Skeletal muscle tissue (tissue), 4 donors: ENCODE results near the gene MYBPC1. TPM values are rescaled to one million over a fixed set of nuclear protein-coding genes. Genes with fewer than 3 reads are reported as not detected.
"Not testable (repeated sequence)": the region's sequence is repeated elsewhere in the genome, so short reads cannot be mapped to it uniquely, and the experiment has no call there.

Experiments
- H3K27ac ChIP-seq: one replicate; pipeline ENCODE4 v1.7.0; 2013; ENCODE audit warnings: mild to moderate bottlenecking, low read depth, low read length, inconsistent platforms
- H3K27me3 ChIP-seq, 3 donors: one replicate each; pipeline ENCODE4 v1.7.0; 2013; ENCODE audit warnings: low read length in 3 of 3; ENCODE audit not compliant: control insufficient read depth in 3 of 3, insufficient read depth in 3 of 3
- H3K36me3 ChIP-seq, 3 donors: one replicate each; pipeline ENCODE4 v1.7.0; 2013; ENCODE audit warnings: low read length in 3 of 3; ENCODE audit not compliant: control insufficient read depth in 3 of 3, insufficient read depth in 3 of 3
- H3K4me1 ChIP-seq, 3 donors: one replicate each; pipeline ENCODE4 v1.7.0; 2013; ENCODE audit warnings: low read length in 3 of 3, mild to moderate bottlenecking in 3 of 3; ENCODE audit not compliant: control insufficient read depth in 3 of 3, insufficient read depth in 3 of 3
- H3K4me3 ChIP-seq, 3 donors: one replicate each; pipeline ENCODE4 v1.7.0; 2013; ENCODE audit warnings: low read length in 3 of 3
- H3K9ac ChIP-seq, 3 donors: one replicate each; pipeline ENCODE4 v1.7.0; 2013; ENCODE audit warnings: low read length in 3 of 3, mild to moderate bottlenecking in 3 of 3, moderate library complexity in 2 of 3, low read depth in 1 of 3
- H3K9me3 ChIP-seq, 3 donors: one replicate each; pipeline ENCODE4 v1.7.0; 2013; ENCODE audit warnings: low read length in 3 of 3; ENCODE audit not compliant: control insufficient read depth in 3 of 3
- total RNA-seq: library from RNA; depleted of rRNA; stranded (reverse); fragments of >200 nt; gene quantifications from one replicate; pipeline ENCODE4 v1.2.3, GENCODE V29; 2014
- donor health status: Osteomylitis.

MYBPC1 gene
- total RNA-seq, result 2,201 TPM

- H3K4me3 ChIP-seq, result peak within 1 kb of the TSS; percentile 64 to 88 (median 77)
- peak within 1 kb of the TSS; percentile 95 for H3K27ac ChIP-seq
These were observed at the start of gene MYBPC1 for GRCh38 chr12:101594700-101595099. Gene MYBPC1 (plus strand): TSS chr12:101594971. CDS start chr12:101595071, 100 bp downstream.

GRCh38 chr12:101551362-101552114 lies 43.2 kb upstream of the MYBPC1 start:
- H3K4me1 ChIP-seq, result peaks cover 13 to 27% (median 25%) of the 10 kb centered on the region in 3 donors
- peak overlapping the region in 1 of 3 donors; percentile 15 for H3K4me3 ChIP-seq
- H3K9me3 ChIP-seq, result no peaks in the 10 kb centered on the region
- peak overlapping the region; percentile 85 for H3K27ac ChIP-seq
- H3K27me3 ChIP-seq, result no peaks in the 10 kb centered on the region
- peak overlapping the region; percentile 14 to 73 (median 52) for H3K9ac ChIP-seq
- no peaks in the 10 kb centered on the region for H3K36me3 ChIP-seq

More at GRCh38 chr12:101594700-101595099, at the start of gene MYBPC1:
- peaks cover 2 to 8% (median 6%) of the 10 kb centered on the region in 3 donors for H3K4me1 ChIP-seq
- no peaks in the 10 kb centered on the region for H3K9me3 ChIP-seq
- no peaks in the 10 kb centered on the region for H3K27me3 ChIP-seq
- H3K36me3 ChIP-seq, result peaks cover 5 to 19% (median 13%) of the 10 kb centered on the region in 3 donors
- peak within 1 kb of the TSS; percentile 77 to 94 (median 83) for H3K9ac ChIP-seq

GRCh38 chr12:101552277-101552676 lies 42.5 kb upstream of the MYBPC1 start:
- H3K4me3 ChIP-seq, result no peak overlapping the region
- no peaks in the 10 kb centered on the region for H3K27me3 ChIP-seq
- H3K9ac ChIP-seq, result peak overlapping the region; percentile 14 to 73 (median 57)
- H3K9me3 ChIP-seq, result no peaks in the 10 kb centered on the region
- H3K4me1 ChIP-seq, result peaks cover 13 to 27% (median 25%) of the 10 kb centered on the region in 3 donors
- H3K36me3 ChIP-seq, result no peaks in the 10 kb centered on the region
- peak overlapping the region; percentile 85 for H3K27ac ChIP-seq

GRCh38 chr12:101557094-101557493 lies 37.7 kb upstream of the MYBPC1 start:
- no peak overlapping the region for H3K27ac ChIP-seq
- H3K4me3 ChIP-seq, result no peak overlapping the region

GRCh38 chr12:101558726-101559125 lies 36.0 kb upstream of the MYBPC1 start:
- not testable (repeated sequence) for H3K27me3 ChIP-seq, H3K9ac ChIP-seq, H3K27ac ChIP-seq, H3K4me3 ChIP-seq, H3K9me3 ChIP-seq, H3K36me3 ChIP-seq
- peaks cover 5 to 20% (median 11%) of the 10 kb centered on the region in 3 donors for H3K4me1 ChIP-seq

More at GRCh38 chr12:101557094-101557493, 37.7 kb upstream of the MYBPC1 start:
- Histone ChIP-seq H3K27me3 (no peaks in the 10 kb centered on the region), H3K4me1 (peaks cover 12 to 20% (median 17%) of the 10 kb centered on the region in 3 donors), H3K36me3 (no peaks in the 10 kb centered on the region), H3K9me3 (no peaks in the 10 kb centered on the region), H3K9ac (no peak overlapping the region)

GRCh38 chr12:101563212-101563611 lies 31.6 kb upstream of the MYBPC1 start:
- Histone ChIP-seq H3K27ac (peak overlapping the region; percentile 78), H3K4me3 (no peak overlapping the region), H3K9me3 (no peaks in the 10 kb centered on the region), H3K9ac (no peak overlapping the region), H3K27me3 (no peaks in the 10 kb centered on the region), H3K36me3 (no peaks in the 10 kb centered on the region), H3K4me1 (peaks cover 5 to 20% (median 11%) of the 10 kb centered on the region in 3 donors)

GRCh38 chr12:101564912-101565311 lies 29.9 kb upstream of the MYBPC1 start:
- Histone ChIP-seq H3K27ac (no peak overlapping the region), H3K9ac (no peak overlapping the region), H3K9me3 (no peaks in the 10 kb centered on the region), H3K27me3 (no peaks in the 10 kb centered on the region), H3K4me3 (no peak overlapping the region), H3K36me3 (no peaks in the 10 kb centered on the region), H3K4me1 (peaks cover 5 to 20% (median 11%) of the 10 kb centered on the region in 3 donors)

- Histone ChIP-seq H3K27me3 (no peaks in the 10 kb centered on the region), H3K27ac (peak overlapping the region; percentile 89), H3K9ac (no peak overlapping the region), H3K4me1 (peaks cover 11 to 20% (median 13%) of the 10 kb centered on the region in 3 donors), H3K4me3 (no peak overlapping the region), H3K9me3 (no peaks in the 10 kb centered on the region), H3K36me3 (no peaks in the 10 kb centered on the region)
These were observed 28.5 kb upstream of the MYBPC1 start for GRCh38 chr12:101566318-101566717.

GRCh38 chr12:101567918-101568317 lies 26.9 kb upstream of the MYBPC1 start:
- Histone ChIP-seq H3K9ac (peak overlapping the region; percentile 66 to 81 (median 69)), H3K36me3 (no peaks in the 10 kb centered on the region), H3K27ac (peak overlapping the region; percentile 89), H3K4me3 (peak overlapping the region; percentile 48 to 61 (median 61)), H3K27me3 (no peaks in the 10 kb centered on the region), H3K9me3 (no peaks in the 10 kb centered on the region), H3K4me1 (peaks cover 4 to 8% (median 8%) of the 10 kb centered on the region in 3 donors)

GRCh38 chr12:101570047-101570446 lies 24.7 kb upstream of the MYBPC1 start:
- H3K4me1 ChIP-seq, result peaks cover 0 to 8% (median 4%) of the 10 kb centered on the region in 3 donors
- H3K36me3 ChIP-seq, result no peaks in the 10 kb centered on the region
- H3K27me3 ChIP-seq, result no peaks in the 10 kb centered on the region
- peak overlapping the region; percentile 33 to 60 (median 34) for H3K4me3 ChIP-seq
- H3K9ac ChIP-seq, result peak overlapping the region; percentile 8 to 71 (median 33)
- H3K27ac ChIP-seq, result peak overlapping the region; percentile 74
- no peaks in the 10 kb centered on the region for H3K9me3 ChIP-seq
